WTC11 (cell line): ENCODE data around the gene SPDEF. TPM values are rescaled to one million over a fixed set of nuclear protein-coding genes. Genes with fewer than 3 reads are reported as not detected.

Source experiments
- ATAC-seq: fragments of 200-7000 bp; cut with Tn5 transposase; 2 replicates; pipeline ENCODE4 v1.10.0; 2021; ENCODE audit warnings: mild to moderate bottlenecking, moderate library complexity
- CTCF ChIA-PET: fragments of 300-600 bp; sonication (Branson Sonifier 250); formaldehyde crosslinking; loops from one replicate; lab custom pipeline; 2021; ENCODE audit warnings: antibody characterized with exemption; lab: Charles Lee
- POLR2A ChIA-PET: fragments of 350-600 bp; sonication (Branson Sonifier 250); formaldehyde crosslinking; loops from one replicate; lab custom pipeline; 2021; ENCODE audit warnings: antibody characterized with exemption; lab: Charles Lee
- DNase-seq: peaks from one replicate; pipeline ENCODE4 v3.0.0; 2021; ENCODE audit warnings: low spot score
- H3K27ac Mint-ChIP-seq: 2 replicates; pipeline ENCODE4 v1.8.0; 2021; ENCODE audit warnings: mixed read lengths
- H3K27me3 Mint-ChIP-seq: 2 replicates; pipeline ENCODE4 v1.8.0; 2021; ENCODE audit warnings: low read depth, mild to moderate bottlenecking, moderate library complexity, mixed read lengths
- H3K36me3 Mint-ChIP-seq: 2 replicates; pipeline ENCODE4 v1.8.0; 2021; ENCODE audit warnings: mixed read lengths
- H3K4me1 Mint-ChIP-seq: 2 replicates; pipeline ENCODE4 v1.8.0; 2022; ENCODE audit warnings: mixed read lengths
- H3K4me3 Mint-ChIP-seq: 2 replicates; pipeline ENCODE4 v1.8.0; 2021; ENCODE audit warnings: mild to moderate bottlenecking, moderate library complexity, mixed read lengths
- H3K9me3 Mint-ChIP-seq: 2 replicates; pipeline ENCODE4 v1.8.0; 2021; ENCODE audit warnings: mixed read lengths
- ATF2 ChIP-seq: sonication (generic); formaldehyde crosslinking; IDR thresholded peaks from 2 replicates; pipeline ENCODE4 v1.8.1; 2022; ENCODE audit warnings: low read depth, missing genetic modification reagents, borderline replicate concordance
- ATF3 ChIP-seq: sonication (generic); formaldehyde crosslinking; conservative IDR thresholded peaks from 2 replicates; pipeline ENCODE4 v1.8.1; 2022; ENCODE audit warnings: mild to moderate bottlenecking, missing genetic modification reagents
- E2F4 ChIP-seq: sonication (generic); formaldehyde crosslinking; IDR thresholded peaks from 2 replicates; pipeline ENCODE4 v1.8.1; 2022; ENCODE audit warnings: low read depth, mild to moderate bottlenecking, moderate library complexity, missing genetic modification reagents, borderline replicate concordance
- IRF2 ChIP-seq: sonication (generic); formaldehyde crosslinking; IDR thresholded peaks from 2 replicates; pipeline ENCODE4 v1.8.0; 2022; ENCODE audit warnings: low read depth, missing genetic modification reagents, borderline replicate concordance
- MLX ChIP-seq: sonication (generic); formaldehyde crosslinking; IDR thresholded peaks from 2 replicates; pipeline ENCODE4 v1.8.1; 2023; ENCODE audit warnings: mild to moderate bottlenecking, missing genetic modification reagents, moderate library complexity
- NFE2L1 ChIP-seq: sonication (generic); formaldehyde crosslinking; IDR thresholded peaks from 2 replicates; pipeline ENCODE4 v1.8.1; 2023; ENCODE audit warnings: missing genetic modification reagents
- NFYB ChIP-seq: sonication (generic); formaldehyde crosslinking; conservative IDR thresholded peaks from 2 replicates; pipeline ENCODE4 v1.8.0; 2022; ENCODE audit warnings: low read depth, missing genetic modification reagents
- NR1H2 ChIP-seq: sonication (generic); formaldehyde crosslinking; IDR thresholded peaks from 2 replicates; pipeline ENCODE4 v1.9.0; 2021; ENCODE audit warnings: mild to moderate bottlenecking, moderate library complexity, missing genetic modification reagents
- NR2C2 ChIP-seq: sonication (generic); formaldehyde crosslinking; IDR thresholded peaks from 2 replicates; pipeline ENCODE4 v1.8.0; 2022; ENCODE audit warnings: mild to moderate bottlenecking, missing genetic modification reagents
- OVOL2 ChIP-seq: fragments of 250-450 bp; sonication (Bioruptor Pico); IDR thresholded peaks from 2 replicates; pipeline ENCODE4 v1.9.0; 2021; ENCODE audit warnings: mild to moderate bottlenecking, borderline replicate concordance
- PRRX2 ChIP-seq: fragments of 250-450 bp; sonication (Bioruptor Pico); IDR thresholded peaks from 2 replicates; pipeline ENCODE4 v1.8.0; 2021; ENCODE audit warnings: mild to moderate bottlenecking
- SMAD4 ChIP-seq: sonication (generic); formaldehyde crosslinking; IDR thresholded peaks from 2 replicates; pipeline ENCODE4 v1.8.0; 2022; ENCODE audit warnings: mild to moderate bottlenecking, missing genetic modification reagents
- SOX15 ChIP-seq: fragments of 250-450 bp; sonication (Bioruptor Pico); IDR thresholded peaks from 2 replicates; pipeline ENCODE4 v1.9.0; 2021; ENCODE audit warnings: mild to moderate bottlenecking
- SP1 ChIP-seq: sonication (generic); formaldehyde crosslinking; conservative IDR thresholded peaks from 2 replicates; pipeline ENCODE4 v1.8.1; 2022; ENCODE audit warnings: missing genetic modification reagents
- USF2 ChIP-seq: sonication (generic); formaldehyde crosslinking; IDR thresholded peaks from 2 replicates; pipeline ENCODE4 v1.8.1; 2023; ENCODE audit warnings: mild to moderate bottlenecking, missing genetic modification reagents, moderate library complexity
- ZBTB21 ChIP-seq: sonication (generic); formaldehyde crosslinking; IDR thresholded peaks from 2 replicates; pipeline ENCODE4 v1.8.1; 2023; ENCODE audit warnings: mild to moderate bottlenecking, missing genetic modification reagents, borderline replicate concordance
- ZBTB43 ChIP-seq: sonication (generic); formaldehyde crosslinking; IDR thresholded peaks from 2 replicates; pipeline ENCODE4 v1.8.1; 2023; ENCODE audit warnings: mild to moderate bottlenecking, missing genetic modification reagents
- ZNF121 ChIP-seq: sonication (generic); formaldehyde crosslinking; IDR thresholded peaks from 2 replicates; pipeline ENCODE4 v1.8.0; 2023; ENCODE audit warnings: missing genetic modification reagents
- ZNF219 ChIP-seq: sonication (generic); formaldehyde crosslinking; IDR thresholded peaks from 2 replicates; pipeline ENCODE4 v1.8.0; 2023; ENCODE audit warnings: missing genetic modification reagents, mild to moderate bottlenecking, borderline replicate concordance
- ZNF232 ChIP-seq: sonication (generic); formaldehyde crosslinking; IDR thresholded peaks from 2 replicates; pipeline ENCODE4 v1.8.0; 2022; ENCODE audit warnings: mild to moderate bottlenecking, missing genetic modification reagents
- ZNF416 ChIP-seq: fragments of 250-450 bp; sonication (Bioruptor Pico); IDR thresholded peaks from 2 replicates; pipeline ENCODE4 v1.9.0; 2021; ENCODE audit warnings: mild to moderate bottlenecking, inconsistent platforms
- ZNF423 ChIP-seq: fragments of 250-450 bp; sonication (Bioruptor Pico); IDR thresholded peaks from 2 replicates; pipeline ENCODE4 v2.1.2; 2022; ENCODE audit warnings: mild to moderate bottlenecking, moderate library complexity
- ZNF425 ChIP-seq: fragments of 250-450 bp; sonication (Bioruptor Pico); conservative IDR thresholded peaks from 2 replicates; pipeline ENCODE4 v1.9.0; 2021; ENCODE audit warnings: mild to moderate bottlenecking
- total RNA-seq: library from RNA; stranded (reverse); gene quantifications from 3 replicates; pipeline ENCODE4 v1.2.3, GENCODE V29; 2021

SPDEF gene
- total RNA-seq, 1 experiment from 2014 or later = 0.72 TPM

- TF ChIP-seq USF2 (CRISPR knock-in tag) (no peak), ZBTB21 (CRISPR knock-in tag) (no peak), NR1H2 (CRISPR knock-in tag) (no peak), ZNF416 (CRISPR knock-in tag) (no peak), PRRX2 (no peak), SOX15 (CRISPR knock-in tag) (no peak)
Measured at GRCh38 chr6:34532230-34532629, 23.9 kb downstream of the SPDEF start (continued).

GRCh38 chr6:34531580-34532201 is 24.4 kb downstream of the SPDEF start:
- ChIA-PET CTCF (interaction anchor here (0.6 to 3.6 kb wide), 10 partner anchors 15 to 368 kb away, joined by 3 to 14 read pairs (median 4); no protein-coding TSS in a partner anchor), POLR2A (interaction anchor here (0.6 to 1.3 kb wide), 2 partner anchors 17 to 30 kb away, joined by 4 to 6 read pairs; no protein-coding TSS in a partner anchor)
- Mint-ChIP-seq H3K27me3 (no peaks in the 10 kb centered on the region; the same call in 1 of the 2 replicates), H3K27ac (peak overlapping the region; percentile 32; the same call in 1 of the 2 replicates), H3K4me1 (peaks cover 21% of the 10 kb centered on the region), H3K4me3 (peak overlapping the region; percentile 59), H3K36me3 (no peaks in the 10 kb centered on the region), H3K9me3 (no peaks in the 10 kb centered on the region)
- ATAC-seq (peak; percentile 87), DNase-seq (peak; percentile 95)
- peak; percentile 82 for TF ChIP-seq NFYB (CRISPR knock-in tag)
- no peak for TF ChIP-seq ZNF121 (CRISPR knock-in tag)
- no peak for TF ChIP-seq ZNF425 (CRISPR knock-in tag)
- TF ChIP-seq SP1 (CRISPR knock-in tag) = peak; percentile 70

- no peak overlapping the region; the same call in 1 of the 2 replicates for H3K27ac Mint-ChIP-seq
- ChIA-PET CTCF (interaction anchor here (1.3 to 3.6 kb wide), 5 partner anchors 15 to 79 kb away, joined by 3 to 14 read pairs (median 5); no protein-coding TSS in a partner anchor), POLR2A (interaction anchor here (1.3 kb wide), 1 partner anchor 16 kb away, joined by 4 read pairs; no protein-coding TSS in a partner anchor)
- H3K27me3 Mint-ChIP-seq = no peaks in the 10 kb centered on the region; the same call in 1 of the 2 replicates
- ATAC-seq (no peak), DNase-seq (no peak)
- no peaks in the 10 kb centered on the region for H3K36me3 Mint-ChIP-seq
- peaks cover 25% of the 10 kb centered on the region for H3K4me1 Mint-ChIP-seq
- peak overlapping the region; percentile 56 for H3K4me3 Mint-ChIP-seq
- H3K9me3 Mint-ChIP-seq = no peaks in the 10 kb centered on the region
- TF ChIP-seq MLX (no peak), NR2C2 (CRISPR knock-in tag) (no peak), ZNF232 (no peak), ZNF423 (no peak), ZBTB43 (CRISPR knock-in tag) (no peak), SMAD4 (CRISPR knock-in tag) (no peak), ATF2 (no peak), NFE2L1 (CRISPR knock-in tag) (no peak), E2F4 (CRISPR knock-in tag) (no peak), ATF3 (no peak), OVOL2 (no peak), ZNF219 (CRISPR knock-in tag) (no peak), IRF2 (CRISPR knock-in tag) (no peak)
Measured at GRCh38 chr6:34530753-34531365, 25.3 kb downstream of the SPDEF start.
